Measurements from ENCODE around the gene KRTAP6-1. TPM values are rescaled to one million over a fixed set of nuclear protein-coding genes. Genes with fewer than 3 reads are reported as not detected.

The KRTAP6-1 gene
- total and polyA plus RNA-seq, 2 of the 4 experiments (the other 2 are of a cell fraction): not detected

GRCh38 chr21:30620522-30620921, 6.8 kb upstream of the KRTAP6-1 start, which contains the start of gene KRTAP20-4:
TSS of gene KRTAP20-4 (plus strand) at chr21:30620627.
- H3K18ac ChIP-seq (ENCODE audit: low read depth, low read length): no peak within 1 kb of the TSS
- no peaks in the 10 kb centered on the region for H3K9me1 ChIP-seq (ENCODE audit: insufficient read depth, low read length)
- H3K4me2 ChIP-seq (ENCODE audit: low read depth, low read length): no peak within 1 kb of the TSS
- no peak within 1 kb of the TSS for H2BK15ac ChIP-seq (ENCODE audit: low read depth, low read length)
- H3K36me3 ChIP-seq (ENCODE audit: control insufficient read depth, insufficient read depth, low read length): no peaks in the 10 kb centered on the region
- no peaks in the 10 kb centered on the region for H3K4me1 ChIP-seq (ENCODE audit: control insufficient read depth, insufficient read depth, low read length)
- no peak within 1 kb of the TSS for H4K91ac ChIP-seq (ENCODE audit: insufficient read depth, low read depth, low read length)
- H2AFZ ChIP-seq (replicated peaks; ENCODE audit: low read length, poor library complexity): no peak within 1 kb of the TSS
- in situ Hi-C loops (cut with MboI; ENCODE audit: low sequenced_read_pairs): no loop called here
- ChIA-PET POLR2A (ENCODE audit: unreplicated experiment) (no interaction called here), CTCF (no interaction called here)
- H2BK5ac ChIP-seq (ENCODE audit: low read depth, low read length, poor library complexity, severe bottlenecking): no peak within 1 kb of the TSS
- H3K27me3 ChIP-seq (ENCODE audit: control insufficient read depth, insufficient read depth, low read length): no peaks in the 10 kb centered on the region
- no peak within 1 kb of the TSS for H4K5ac ChIP-seq (ENCODE audit: low read depth, low read length)
- H4K20me1 ChIP-seq (ENCODE audit: insufficient read depth, low read length): no peaks in the 10 kb centered on the region
- H3K23ac ChIP-seq (ENCODE audit: low read depth, low read length): no peak within 1 kb of the TSS
- no peak within 1 kb of the TSS for H3K9ac ChIP-seq (ENCODE audit: low read depth, low read length)
- peaks cover 15% of the 10 kb centered on the region for H3K9me3 ChIP-seq (ENCODE audit: control insufficient read depth, insufficient read depth, low read length)
- DNase-seq: no peak
- H2BK20ac ChIP-seq (ENCODE audit: low read depth, low read length): no peak within 1 kb of the TSS
- H3K4me3 ChIP-seq (ENCODE audit: insufficient read depth, low read depth, low read length): no peak within 1 kb of the TSS
- no peak within 1 kb of the TSS for H2BK120ac ChIP-seq (ENCODE audit: low read depth, low read length)
- H3K79me1 ChIP-seq (ENCODE audit: low read depth in 1 of 2, low read length in 2 of 2): no peaks in the 10 kb centered on the region
- dilution Hi-C loops (cut with HindIII; ENCODE audit: low sequenced_read_pairs, unreplicated experiment): no loop called here
- H3K56ac ChIP-seq (ENCODE audit: extremely low read depth, insufficient read depth, low read length): no peak within 1 kb of the TSS
- H2AK9ac ChIP-seq (replicated peaks; ENCODE audit: low read depth, low read length, poor library complexity): no peak within 1 kb of the TSS
- H3K14ac ChIP-seq (replicated peaks; ENCODE audit: low read depth, low read length): no peak within 1 kb of the TSS
- no peak within 1 kb of the TSS for H2AK5ac ChIP-seq (ENCODE audit: low read depth, low read length)
- no CpG with 5 or more reads among the region's 3 CpGs for WGBS, 2 experiments (ENCODE audit: extremely low coverage in 2 of 2, insufficient read length in 1 of 2)
- no peak within 1 kb of the TSS for H3K27ac ChIP-seq (ENCODE audit: insufficient read depth, low read length)
- no peak within 1 kb of the TSS for H4K8ac ChIP-seq (ENCODE audit: low read depth in 2 of 2, low read length in 2 of 2)
- no peak within 1 kb of the TSS for H3K4ac ChIP-seq (ENCODE audit: low read depth, low read length)
- intact Hi-C loops (cut with micrococcal nuclease): no loop called here
- TF ChIP-seq FOS (IDR thresholded peaks at IDR 0.05; ENCODE audit: low read depth, low read length) (no peak), RCOR1 (IDR thresholded peaks at IDR 0.05; ENCODE audit: insufficient replicate concordance, low read length) (no peak), CHD1 (IDR thresholded peaks at IDR 0.05; ENCODE audit: low read depth, low read length) (no peak), SMC3 (IDR thresholded peaks at IDR 0.05; ENCODE audit: low read depth, low read length) (no peak), USF2 (IDR thresholded peaks at IDR 0.05; ENCODE audit: low read depth, low read length) (no peak), CEBPB (IDR thresholded peaks at IDR 0.05; ENCODE audit: low read depth, low read length) (no peak)
- BruUV-seq (replicated peaks): no TSS peak
- ATAC-seq (ENCODE audit: low read depth): no peak
